Measurements from ENCODE around the gene TTC34.
"Not testable (repeated sequence)": the region's sequence is repeated elsewhere in the genome, so short reads cannot be mapped to it uniquely, and the experiment has no call there.

Gene TTC34

DNA sequence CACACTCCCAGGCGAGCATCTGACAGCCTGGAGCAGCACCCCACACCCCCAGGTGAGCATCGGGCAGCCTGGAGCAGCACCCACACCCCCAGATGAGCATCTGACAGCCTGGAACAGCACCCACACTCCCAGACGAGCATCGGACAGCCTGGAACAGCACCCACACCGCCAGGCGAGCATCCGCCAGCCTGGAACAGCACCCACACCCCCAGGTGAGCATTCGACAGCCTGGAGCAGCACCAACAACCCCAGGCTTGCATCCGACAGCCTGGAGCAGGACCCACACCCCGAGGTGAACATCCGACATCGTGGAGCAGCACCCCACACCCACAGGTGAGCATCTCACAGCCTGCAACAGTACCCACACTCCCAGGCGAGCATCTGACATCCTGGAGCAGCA is 42.1 kb downstream of the TTC34 start:
- DNase-seq (ENCODE audit: low spot score) = not testable (repeated sequence)

DNA sequence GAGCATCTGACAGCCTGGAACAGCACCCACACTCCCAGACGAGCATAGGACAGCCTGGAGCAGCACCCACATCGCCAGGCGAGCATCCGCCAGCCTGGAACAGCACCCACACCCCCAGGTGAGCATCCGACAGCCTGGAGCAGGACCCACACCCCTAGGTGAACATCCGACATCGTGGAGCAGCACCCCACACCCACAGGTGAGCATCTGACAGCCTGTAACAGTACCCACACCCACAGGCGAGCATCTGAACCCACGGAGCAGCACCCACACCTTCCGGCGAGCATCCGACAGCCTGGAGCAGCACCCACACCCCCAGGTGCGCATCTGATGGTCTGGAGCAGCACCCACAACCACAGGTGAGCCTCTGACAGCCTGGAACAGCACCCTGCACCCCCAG is 44.0 kb downstream of the TTC34 start:
- DNase-seq (ENCODE audit: low spot score) = not testable (repeated sequence)

DNA sequence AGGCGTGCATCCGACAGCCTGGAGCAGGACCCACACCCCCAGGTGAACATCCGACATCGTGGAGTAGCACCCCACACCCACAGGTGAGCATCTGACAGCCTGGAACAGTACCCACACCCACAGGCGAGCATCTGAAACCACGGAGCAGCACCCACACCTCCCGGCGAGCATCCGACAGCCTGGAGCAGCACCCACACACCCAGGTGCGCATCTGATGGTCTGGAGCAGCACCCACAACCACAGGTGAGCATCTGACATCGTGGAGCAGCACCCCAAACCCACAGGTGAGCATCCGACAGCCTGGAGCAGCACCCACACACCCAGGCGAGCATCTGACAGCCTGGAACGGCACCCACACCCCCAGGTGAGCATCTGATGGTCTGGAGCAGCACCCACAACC is 46.1 kb downstream of the TTC34 start:
- DNase-seq (ENCODE audit: low spot score) = not testable (repeated sequence)

DNA sequence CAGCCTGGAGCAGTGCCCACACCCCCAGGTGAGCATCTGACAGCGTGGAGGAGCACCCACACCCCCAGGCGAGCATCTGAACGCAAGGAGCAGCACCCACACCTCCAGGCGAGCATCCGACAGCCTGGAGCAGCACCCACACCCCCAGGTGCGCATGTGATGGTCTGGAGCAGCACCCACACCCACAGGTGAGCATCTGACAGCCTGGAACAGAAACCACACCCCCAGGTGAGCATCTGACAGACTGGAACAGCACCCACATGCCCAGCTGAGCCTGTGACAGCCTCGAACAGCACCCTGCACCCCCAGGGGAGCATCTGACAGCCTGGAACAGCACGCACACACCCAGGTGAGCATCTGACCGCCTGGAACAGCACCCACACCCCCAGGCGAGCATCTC is 46.9 kb downstream of the TTC34 start:
- DNase-seq (ENCODE audit: low spot score) = not testable (repeated sequence)

DNA sequence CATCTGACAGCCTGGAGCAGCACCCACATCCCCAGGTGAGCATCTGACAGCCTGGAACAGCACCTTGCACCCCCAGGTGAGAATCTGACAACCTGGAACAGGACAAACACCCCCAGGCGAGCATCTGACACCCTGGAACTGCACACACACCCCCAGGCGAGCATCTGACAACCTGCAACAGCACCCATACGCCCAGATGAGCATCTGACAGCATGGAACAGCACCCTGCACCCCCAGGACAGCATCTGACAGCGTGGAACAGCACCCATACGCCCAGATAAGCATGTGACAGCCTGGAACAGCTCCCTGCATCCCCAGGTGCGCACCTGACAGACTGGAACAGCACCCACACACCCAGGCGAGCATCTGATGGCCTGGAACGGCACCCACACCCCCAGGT is 49.0 kb downstream of the TTC34 start:
- not testable (repeated sequence) for DNase-seq (ENCODE audit: low spot score)

DNA sequence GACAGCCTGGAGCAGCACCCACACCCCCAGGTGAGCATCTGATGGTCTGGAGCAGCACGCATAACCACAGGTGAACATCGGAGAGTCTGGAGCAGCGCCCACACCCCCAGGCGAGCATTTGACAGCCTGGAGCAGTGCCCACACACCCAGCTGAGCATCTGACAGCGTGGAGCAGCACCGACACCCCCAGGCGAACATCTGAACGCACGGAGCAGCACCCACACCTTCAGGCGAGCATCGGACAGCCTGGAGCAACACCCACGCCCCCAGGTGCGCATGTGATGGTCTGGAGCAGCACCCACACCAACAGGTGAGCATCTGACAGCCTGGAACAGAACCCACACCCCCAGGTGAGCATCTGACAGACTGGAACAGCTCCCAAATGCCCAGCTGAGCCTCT is 49.6 kb downstream of the TTC34 start:
- DNase-seq (ENCODE audit: low spot score) = not testable (repeated sequence)

DNA sequence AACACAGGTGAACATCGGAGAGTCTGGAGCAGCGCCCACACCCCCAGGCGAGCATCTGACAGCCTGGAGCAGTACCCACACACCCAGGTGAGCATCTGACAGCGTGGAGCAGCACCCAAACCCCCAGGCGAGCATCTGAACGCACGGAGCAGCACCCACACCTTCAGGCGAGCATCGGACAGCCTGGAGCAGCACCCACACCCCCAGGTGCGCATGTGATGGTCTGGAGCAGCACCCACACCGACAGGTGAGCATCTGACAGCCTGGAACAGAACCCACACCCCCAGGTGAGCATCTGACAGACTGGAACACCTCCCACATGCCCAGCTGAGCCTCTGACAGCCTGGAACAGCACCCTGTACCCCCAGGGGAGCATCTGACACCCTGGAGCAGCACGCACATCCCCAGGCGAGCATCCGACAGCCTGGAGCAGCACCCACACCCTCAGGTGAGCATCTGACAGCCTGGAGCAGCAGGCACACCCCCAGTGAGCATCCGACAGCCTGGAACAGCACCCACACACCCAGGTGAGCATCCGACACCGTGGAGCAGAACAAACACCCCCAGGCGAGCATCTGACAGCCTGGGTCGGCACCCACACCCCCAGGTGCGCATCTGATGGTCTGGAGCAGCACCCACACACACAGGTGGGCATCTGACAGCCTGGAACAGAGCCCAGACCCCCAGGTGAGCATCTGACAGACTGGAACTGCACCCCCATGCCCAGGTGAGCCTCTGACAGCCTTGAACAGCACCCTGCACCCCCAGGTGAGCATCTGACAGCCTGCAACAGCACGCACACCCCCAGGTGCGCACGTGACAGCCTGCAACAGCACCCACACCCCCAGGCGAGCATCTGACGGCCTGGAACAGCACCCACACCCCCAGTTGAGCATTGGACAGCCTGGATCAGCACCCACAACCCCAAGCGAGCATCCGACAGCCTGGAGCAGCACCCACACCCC is 50.4 kb downstream of the TTC34 start:
- not testable (repeated sequence) for DNase-seq (ENCODE audit: low spot score)

DNA sequence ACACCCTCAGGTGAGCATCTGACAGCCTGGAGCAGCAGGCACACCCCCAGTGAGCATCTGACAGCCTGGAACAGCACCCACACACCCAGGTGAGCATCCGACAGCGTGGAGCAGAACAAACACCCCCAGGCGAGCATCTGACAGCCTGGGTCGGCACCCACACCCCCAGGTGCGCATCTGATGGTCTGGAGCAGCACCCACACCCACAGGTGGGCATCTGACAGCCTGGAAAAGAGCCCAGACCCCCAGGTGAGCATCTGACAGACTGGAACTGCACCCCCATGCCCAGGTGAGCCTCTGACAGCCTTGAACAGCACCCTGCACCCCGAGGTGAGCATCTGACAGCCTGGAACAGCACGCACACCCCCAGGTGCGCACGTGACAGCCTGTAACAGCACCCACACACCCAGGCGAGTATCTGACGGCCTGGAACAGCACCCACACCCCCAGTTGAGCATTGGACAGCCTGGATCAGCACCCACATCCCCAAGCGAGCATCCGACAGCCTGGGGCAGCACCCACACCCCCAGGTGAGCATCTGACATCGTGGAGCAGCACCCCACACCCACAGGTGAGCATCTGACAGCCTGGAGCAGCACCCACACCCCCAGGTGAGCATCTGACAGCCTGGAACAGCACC is 51.3 kb downstream of the TTC34 start:
- DNase-seq (ENCODE audit: low spot score) = not testable (repeated sequence)

DNA sequence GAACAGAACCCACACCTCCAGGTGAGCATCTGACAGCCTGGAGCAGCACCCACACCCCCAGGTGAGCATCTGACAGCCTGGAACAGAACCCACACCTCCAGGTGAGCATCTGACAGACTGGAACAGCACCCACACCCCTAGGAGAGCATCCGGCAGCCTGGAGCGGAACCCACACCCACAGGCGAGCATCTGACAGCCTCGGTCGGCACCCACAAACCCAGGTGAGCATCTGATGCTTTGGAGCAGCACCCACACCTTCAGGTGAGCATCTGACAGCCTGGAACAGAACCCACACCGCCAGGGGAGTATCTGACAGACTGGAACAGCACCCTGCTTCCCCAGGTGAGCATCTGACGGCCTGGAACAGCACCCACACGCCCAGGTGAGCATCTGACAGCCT is 52.9 kb downstream of the TTC34 start:
- not testable (repeated sequence) for DNase-seq (ENCODE audit: low spot score)

DNA sequence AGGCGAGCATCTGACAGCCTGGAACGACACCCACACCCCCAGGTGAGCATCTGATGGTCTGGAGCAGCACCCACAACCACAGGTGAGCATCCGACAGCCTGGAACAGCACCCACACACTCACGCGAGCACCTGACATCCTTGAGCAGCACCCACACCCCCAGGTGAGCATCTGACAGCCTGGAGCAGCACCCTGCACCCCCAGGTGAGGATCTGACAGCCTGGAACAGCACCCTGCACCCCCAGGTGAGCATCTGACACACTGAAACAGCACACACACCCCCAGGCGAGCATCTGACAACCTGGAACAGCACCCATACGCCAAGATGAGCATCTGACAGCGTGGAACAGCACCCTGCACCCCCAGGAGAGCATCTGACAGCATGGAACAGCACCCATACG is 106.7 kb downstream of the TTC34 start:
- not testable (repeated sequence) for DNase-seq (ENCODE audit: low spot score)

DNA sequence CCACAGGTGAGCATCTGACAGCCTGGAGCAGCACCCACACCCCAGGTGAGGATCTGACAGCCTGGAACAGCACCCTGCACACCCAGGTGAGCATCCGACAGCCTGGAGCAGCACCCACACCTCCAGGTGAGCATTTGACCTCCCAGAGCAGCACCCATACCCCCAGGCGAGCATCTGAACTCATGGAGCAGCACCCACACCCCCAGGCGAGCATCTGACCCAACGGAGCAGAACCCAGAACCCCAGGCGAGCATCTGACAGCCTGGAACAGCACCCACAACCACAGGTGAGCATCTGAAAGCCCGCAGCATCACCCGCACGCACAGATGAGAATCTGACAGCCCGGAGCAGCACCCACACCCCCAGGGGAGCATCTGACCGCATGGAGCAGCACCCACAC is 111.3 kb downstream of the TTC34 start:
- DNase-seq (ENCODE audit: low spot score) = not testable (repeated sequence)

DNA sequence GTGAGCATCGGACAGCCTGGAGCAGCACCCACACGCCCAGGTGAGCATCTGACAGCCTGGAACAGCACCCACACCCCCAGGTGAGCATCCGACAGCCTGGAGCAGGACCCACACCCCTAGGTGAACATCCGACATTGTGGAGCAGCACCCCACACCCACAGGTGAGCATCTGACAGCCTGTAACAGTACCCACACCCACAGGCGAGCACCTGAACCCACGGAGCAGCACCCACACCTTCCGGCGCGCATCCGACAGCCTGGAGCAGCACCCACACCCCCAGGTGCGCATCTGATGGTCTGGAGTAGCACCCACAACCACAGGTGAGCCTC is 113.2 kb downstream of the TTC34 start:
- not testable (repeated sequence) for DNase-seq (ENCODE audit: low spot score)

DNA sequence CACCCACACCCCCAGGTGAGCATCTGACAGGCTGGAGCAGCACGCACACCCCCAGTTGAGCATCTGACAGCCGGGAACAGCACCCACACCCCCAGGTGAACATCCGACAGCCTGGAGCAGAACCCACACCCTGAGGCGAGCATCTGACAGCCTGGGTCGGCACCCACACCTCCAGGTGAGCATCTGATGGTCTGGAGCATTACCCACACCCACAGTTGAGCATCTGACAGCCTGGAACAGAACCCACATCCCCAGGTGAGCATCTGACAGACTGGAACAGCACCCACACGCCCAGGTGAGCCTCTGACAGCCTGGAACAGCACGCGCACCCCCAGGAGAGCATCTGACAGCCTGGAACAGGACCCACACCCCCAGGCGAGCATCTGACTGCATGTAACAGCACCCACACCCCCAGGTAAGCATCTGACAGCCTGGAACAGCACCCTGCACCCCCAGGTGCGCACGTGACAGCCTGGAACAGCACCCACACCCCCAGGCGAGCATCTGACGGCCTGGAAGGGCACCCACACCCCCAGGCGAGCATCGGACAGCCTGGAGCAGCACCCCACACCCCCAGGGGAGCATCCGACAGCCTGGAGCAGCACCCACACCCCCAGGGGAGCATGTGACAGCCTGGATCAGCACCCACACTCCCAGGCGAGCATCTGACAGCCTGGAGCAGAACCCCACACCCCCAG is 113.7 kb downstream of the TTC34 start:
- DNase-seq (ENCODE audit: low spot score) = peak; percentile 5

DNA sequence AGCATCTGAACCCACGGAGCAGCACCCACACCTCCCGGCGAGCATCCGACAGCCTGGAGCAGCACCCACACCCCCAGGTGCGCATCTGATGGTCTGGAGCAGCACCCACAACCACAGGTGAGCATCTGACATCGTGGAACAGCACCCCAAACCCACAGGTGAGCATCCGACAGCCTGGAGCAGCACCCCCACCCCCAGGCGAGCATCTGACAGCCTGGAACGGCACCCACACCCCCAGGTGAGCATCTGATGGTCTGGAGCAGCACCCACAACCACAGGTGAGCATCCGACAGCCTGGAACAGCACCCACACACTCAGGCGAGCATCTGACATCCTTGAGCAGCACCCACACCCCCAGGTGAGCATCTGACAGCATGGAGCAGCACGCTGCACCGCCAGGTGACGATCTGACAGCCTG is 114.3 kb downstream of the TTC34 start:
- DNase-seq (ENCODE audit: low spot score) = peak; percentile 1

DNA sequence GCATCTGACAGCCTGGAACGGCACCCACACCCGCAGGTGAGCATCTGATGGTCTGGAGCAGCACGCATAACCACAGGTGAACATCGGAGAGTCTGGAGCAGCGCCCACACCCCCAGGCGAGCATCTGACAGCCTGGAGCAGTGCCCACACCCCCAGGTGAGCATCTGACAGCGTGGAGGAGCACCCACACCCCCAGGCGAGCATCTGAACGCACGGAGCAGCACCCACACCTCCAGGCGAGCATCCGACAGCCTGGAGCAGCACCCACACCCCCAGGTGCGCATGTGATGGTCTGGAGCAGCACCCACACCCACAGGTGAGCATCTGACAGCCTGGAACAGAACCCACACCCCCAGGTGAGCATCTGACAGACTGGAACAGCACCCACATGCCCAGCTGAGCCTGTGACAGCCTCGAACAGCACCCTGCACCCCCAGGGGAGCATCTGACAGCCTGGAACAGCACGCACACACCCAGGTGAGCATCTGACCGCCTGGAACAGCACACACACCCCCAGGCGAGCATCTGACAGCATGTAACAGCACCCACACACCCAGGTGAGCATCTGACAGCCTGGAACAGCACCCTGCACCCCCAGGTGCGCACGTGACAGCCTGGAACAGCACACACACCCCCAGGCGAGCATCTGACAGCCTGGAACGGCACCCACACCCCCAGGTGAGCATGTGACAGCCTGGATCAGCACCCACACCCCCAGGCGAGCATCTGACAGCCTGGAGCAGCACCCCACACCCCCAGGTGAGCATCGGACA is 115.2 kb downstream of the TTC34 start:
- not testable (repeated sequence) for DNase-seq (ENCODE audit: low spot score)

DNA sequence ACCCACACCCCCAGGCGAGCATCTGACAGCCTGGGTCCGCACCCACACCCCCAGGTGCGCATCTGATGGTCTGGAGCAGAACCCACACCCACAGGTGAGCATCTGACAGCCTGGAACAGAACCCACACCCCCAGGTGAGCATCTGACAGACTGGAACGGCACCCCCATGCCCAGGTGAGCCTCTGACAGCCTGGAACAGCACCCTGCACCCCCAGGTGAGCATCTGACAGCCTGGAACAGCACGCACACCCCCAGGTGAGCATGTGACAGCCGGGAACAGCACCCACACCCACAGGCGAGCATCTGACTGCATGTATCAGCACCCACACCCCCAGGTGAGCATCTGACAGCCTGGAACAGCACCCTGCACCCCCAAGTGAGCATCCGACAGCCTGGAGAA is 115.8 kb downstream of the TTC34 start:
- DNase-seq (ENCODE audit: low spot score) = not testable (repeated sequence)

DNA sequence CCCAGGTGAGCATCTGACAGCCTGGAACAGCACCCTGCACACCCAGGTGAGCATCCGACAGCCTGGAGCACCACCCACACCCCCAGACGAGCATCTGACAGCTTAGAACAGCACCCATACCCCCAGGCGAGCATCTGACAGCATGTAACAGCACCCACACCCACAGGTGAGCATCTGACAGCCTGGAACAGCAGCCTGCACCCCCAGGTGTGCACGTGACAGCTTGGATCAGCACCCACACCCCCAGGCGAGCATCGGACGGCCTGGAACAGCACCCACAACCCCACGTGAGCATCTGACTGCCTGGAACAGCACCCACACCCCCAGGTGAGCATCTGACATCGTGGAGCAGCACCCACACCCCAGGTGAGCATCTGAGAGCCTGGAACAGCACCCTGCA is 116.6 kb downstream of the TTC34 start:
- DNase-seq (ENCODE audit: low spot score) = not testable (repeated sequence)

DNA sequence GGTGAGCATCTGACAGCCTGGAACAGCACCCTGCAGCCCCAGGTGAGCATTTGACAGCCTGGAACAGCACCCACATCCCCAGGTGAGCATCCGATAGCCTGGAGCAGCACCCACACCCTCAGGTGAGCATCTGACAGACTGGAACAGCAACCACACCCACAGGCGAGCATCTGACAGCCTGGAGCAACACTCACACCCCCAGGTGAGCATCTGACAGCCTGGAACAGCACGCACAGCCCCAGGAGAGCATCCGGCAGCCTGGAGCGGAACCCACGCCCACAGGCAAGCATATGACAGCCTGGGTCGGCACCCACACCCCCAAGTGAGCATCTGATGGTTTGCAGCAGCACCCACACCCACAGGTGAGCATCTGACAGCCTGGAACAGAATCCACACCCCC is 117.5 kb downstream of the TTC34 start:
- peak; percentile 49 for DNase-seq (ENCODE audit: low spot score)

DNA sequence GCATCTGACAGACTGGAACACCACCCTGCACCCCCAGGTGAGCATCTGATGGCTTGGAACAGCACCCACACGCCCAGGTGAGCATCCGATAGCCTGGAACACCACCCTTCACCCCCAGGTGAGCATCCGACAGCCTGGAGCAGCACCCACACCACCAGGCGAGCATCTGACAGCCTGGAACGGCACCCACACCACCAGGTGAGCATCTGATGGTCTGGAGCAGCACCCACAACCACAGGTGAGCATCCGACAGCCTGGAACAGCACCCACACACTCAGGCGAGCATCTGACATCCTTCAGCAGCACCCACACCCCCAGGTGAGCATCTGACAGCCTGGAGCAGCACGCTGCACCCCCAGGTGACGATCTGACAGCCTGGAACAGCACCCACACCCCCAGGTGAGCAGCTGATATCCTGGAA is 118.2 kb downstream of the TTC34 start:
- DNase-seq (ENCODE audit: low spot score) = peak; percentile 1

DNA sequence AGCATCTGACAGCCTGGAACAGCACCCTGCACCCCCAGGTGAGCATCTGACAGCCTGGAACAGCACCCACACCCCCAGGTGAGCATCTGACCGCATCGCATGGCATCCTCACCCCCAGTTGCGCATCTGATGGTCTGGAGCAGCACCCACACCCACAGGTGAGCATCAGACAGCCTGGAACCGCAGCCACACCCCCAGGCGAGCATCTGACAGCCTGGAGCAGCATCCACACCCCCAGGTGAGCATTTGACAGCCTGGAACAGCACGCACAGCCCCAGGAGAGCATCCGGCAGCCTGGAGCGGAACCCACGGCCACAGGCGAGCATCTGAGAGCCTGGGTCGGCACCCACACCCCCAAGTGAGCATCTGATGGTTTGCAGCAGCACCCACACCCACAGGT is 118.6 kb downstream of the TTC34 start:
- not testable (repeated sequence) for DNase-seq (ENCODE audit: low spot score)

DNA sequence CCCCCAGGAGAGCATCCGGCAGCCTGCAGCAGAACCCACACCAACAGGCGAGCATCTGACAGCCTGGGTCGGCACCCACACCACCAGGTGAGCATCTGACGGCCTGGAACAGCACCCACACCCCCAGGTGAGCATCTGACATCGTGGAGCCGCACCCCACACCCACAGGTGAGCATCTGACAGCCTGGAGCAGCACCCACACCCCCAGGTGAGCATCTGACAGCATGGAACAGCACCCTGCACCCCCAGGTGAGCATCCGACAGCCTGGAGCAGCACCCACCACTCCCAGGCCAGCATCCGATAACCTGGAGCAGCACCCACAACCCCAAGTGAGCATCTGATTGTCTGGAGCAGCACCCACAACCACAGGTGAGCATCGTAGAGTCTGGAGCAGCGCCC is 124.8 kb downstream of the TTC34 start:
- DNase-seq (ENCODE audit: low spot score) = not testable (repeated sequence)

DNA sequence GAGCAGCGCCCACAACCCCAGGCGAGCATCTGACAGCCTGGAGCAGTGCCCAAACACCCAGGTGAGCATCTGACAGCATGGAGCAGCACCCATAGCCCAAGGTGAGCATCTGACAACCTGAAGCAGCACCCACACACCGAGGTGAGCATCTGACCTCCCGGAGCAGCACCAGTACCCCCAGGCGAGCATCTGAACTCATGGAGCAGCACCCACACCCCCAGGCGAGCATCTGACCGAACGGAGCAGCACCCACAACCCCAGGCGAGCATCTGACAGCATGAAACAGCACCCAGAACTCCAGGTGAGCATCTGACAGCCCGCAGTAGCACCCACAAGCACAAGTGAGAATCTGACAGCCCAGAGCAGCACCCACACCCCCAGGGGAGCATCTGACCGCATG is 129.8 kb downstream of the TTC34 start:
- not testable (repeated sequence) for DNase-seq (ENCODE audit: low spot score)
